BLaER1 (cell line): ENCODE data around the gene ERC2.

Source experiments
- H3K27ac ChIP-seq: shearing (Covaris generic); formaldehyde crosslinking; 2 replicates; pipeline ENCODE4 v1.8.1; 2022
- H3K27me3 ChIP-seq: shearing (Covaris generic); formaldehyde crosslinking; 2 replicates; pipeline ENCODE4 v1.8.1; 2022
- H3K36me3 ChIP-seq: shearing (Covaris generic); formaldehyde crosslinking; 2 replicates; pipeline ENCODE4 v1.8.1; 2022
- H3K4me1 ChIP-seq: shearing (Covaris generic); formaldehyde crosslinking; 2 replicates; pipeline ENCODE4 v1.8.1; 2022
- H3K4me2 ChIP-seq: shearing (Covaris generic); formaldehyde crosslinking; 2 replicates; pipeline ENCODE4 v1.8.1; 2022
- H3K4me3 ChIP-seq: shearing (Covaris generic); formaldehyde crosslinking; 2 replicates; pipeline ENCODE4 v1.8.1; 2022
- H3K9ac ChIP-seq: shearing (Covaris generic); formaldehyde crosslinking; 2 replicates; pipeline ENCODE4 v1.8.1; 2022
- H3K9me3 ChIP-seq: shearing (Covaris generic); formaldehyde crosslinking; 2 replicates; pipeline ENCODE4 v1.8.1; 2022
- H4K20me1 ChIP-seq: shearing (Covaris generic); formaldehyde crosslinking; 2 replicates; pipeline ENCODE4 v1.8.1; 2022
- Cebpa-rat ChIP-seq: shearing (Covaris generic); IDR thresholded peaks from 2 replicates; pipeline ENCODE4 v1.8.1; 2022

Gene ERC2

DNA sequence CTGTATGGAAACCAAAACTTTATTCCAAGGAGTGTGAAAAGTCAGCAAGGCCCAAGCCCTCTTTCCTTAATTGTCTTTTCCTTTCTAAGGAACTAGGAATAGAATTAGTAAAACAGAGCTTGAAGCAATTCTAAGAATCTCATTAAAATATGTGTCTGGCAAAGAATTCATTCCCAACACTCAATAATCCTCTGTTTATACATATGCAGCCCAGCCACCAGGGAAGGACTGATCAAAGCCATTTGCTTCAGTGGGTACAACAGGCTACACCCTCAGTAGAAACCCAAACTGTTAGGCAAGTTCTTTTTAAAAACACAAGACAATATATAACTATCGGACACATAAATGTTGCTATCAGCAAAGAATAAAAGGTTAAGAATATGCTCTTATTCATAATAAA, 266.9 kb downstream of the ERC2 start:
- TF ChIP-seq Cebpa-rat, result no peak
- no peaks in the 10 kb centered on the region for H3K9me3 ChIP-seq
- no peaks in the 10 kb centered on the region for H3K36me3 ChIP-seq
- H3K4me2 ChIP-seq, result no peak overlapping the region
- H3K27ac ChIP-seq, result no peak overlapping the region
- H4K20me1 ChIP-seq, result no peaks in the 10 kb centered on the region
- H3K4me1 ChIP-seq, result no peaks in the 10 kb centered on the region
- H3K4me3 ChIP-seq, result no peak overlapping the region
- no peak overlapping the region for H3K9ac ChIP-seq
- H3K27me3 ChIP-seq, result no peaks in the 10 kb centered on the region

DNA sequence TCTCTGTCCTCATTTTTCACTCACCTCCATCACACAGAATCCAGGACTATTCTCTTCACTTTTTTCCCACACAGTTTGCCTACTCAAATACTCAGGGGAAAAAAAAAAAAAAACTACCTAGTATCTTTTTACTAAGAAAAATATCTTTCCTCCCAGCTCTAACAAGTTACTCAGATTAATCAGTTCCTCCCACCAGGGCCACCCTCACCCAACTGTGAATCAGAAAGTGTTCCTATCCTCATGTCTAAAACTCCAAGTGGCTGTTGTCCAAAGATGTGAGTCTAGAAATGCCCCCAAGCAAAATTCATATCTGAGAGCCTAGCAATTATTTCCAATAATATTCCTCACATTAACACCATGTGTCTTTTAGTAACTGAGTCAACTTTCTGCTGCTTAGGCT, 268.0 kb downstream of the ERC2 start:
- H3K27ac ChIP-seq, result no peak overlapping the region
- H3K9ac ChIP-seq, result no peak overlapping the region
- no peak overlapping the region for H3K4me3 ChIP-seq
- TF ChIP-seq Cebpa-rat, result no peak
- no peaks in the 10 kb centered on the region for H3K36me3 ChIP-seq
- H4K20me1 ChIP-seq, result no peaks in the 10 kb centered on the region
- no peaks in the 10 kb centered on the region for H3K4me1 ChIP-seq
- no peaks in the 10 kb centered on the region for H3K9me3 ChIP-seq
- no peaks in the 10 kb centered on the region for H3K27me3 ChIP-seq
- H3K4me2 ChIP-seq, result no peak overlapping the region

DNA sequence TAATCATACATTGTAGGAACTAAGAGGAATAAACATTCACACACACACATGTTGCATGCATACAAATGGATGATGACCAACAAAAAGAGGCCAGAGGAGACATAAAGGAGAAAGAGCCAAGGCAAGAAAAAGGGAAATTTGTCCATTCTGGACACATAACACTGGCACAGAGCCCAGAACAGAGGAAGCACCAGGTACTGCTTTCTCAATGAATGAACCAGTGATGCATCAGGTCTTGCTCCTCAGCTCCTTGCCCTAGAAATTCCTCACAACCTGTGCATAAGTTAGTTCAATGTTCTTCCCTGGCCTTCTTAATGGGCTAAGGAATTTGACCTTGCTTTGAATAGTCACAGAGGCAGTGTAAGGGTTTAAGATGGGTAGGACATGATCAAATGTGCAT, 270.3 kb downstream of the ERC2 start:
- H3K9ac ChIP-seq, result no peak overlapping the region
- no peak overlapping the region for H3K27ac ChIP-seq
- H3K4me3 ChIP-seq, result no peak overlapping the region
- no peaks in the 10 kb centered on the region for H3K27me3 ChIP-seq
- no peaks in the 10 kb centered on the region for H3K36me3 ChIP-seq
- no peak for TF ChIP-seq Cebpa-rat
- no peaks in the 10 kb centered on the region for H3K4me1 ChIP-seq
- H3K4me2 ChIP-seq, result no peak overlapping the region
- H3K9me3 ChIP-seq, result no peaks in the 10 kb centered on the region
- H4K20me1 ChIP-seq, result no peaks in the 10 kb centered on the region

DNA sequence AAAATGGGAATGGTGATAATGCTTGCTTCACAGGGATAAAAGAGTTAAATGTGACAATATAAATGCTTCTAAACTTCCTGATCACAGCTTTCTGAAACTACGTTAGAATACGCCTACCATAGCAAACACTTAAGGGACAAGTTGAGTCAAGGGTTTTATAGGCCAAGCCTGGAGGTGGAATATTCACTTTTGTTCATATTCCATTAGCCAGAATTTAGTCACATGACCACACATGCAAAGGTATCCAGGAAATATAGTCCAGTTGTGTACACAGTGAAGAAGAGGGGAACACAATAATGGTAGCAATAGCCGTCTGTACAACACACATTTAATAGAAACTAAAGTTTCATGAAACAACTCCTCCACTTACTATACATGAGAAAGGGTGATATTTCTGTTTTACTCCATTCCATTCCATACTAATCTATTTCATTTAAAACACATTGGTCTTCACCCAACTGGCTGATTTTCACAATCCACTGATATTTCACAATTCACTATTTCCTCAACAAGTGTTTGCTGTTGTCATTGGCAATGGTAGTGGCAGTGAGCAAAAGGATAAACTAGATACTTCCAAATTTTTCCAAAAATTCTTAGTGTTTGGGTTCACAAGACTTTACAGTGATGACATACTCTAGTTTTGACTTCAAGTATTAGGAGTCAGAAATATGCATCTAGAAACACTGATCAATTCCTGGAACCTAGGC, 270.9 kb downstream of the ERC2 start:
- H3K4me3 ChIP-seq, result no peak overlapping the region
- no peaks in the 10 kb centered on the region for H3K27me3 ChIP-seq
- no peak overlapping the region for H3K9ac ChIP-seq
- TF ChIP-seq Cebpa-rat, result no peak
- no peak overlapping the region for H3K27ac ChIP-seq
- no peaks in the 10 kb centered on the region for H3K36me3 ChIP-seq
- no peaks in the 10 kb centered on the region for H4K20me1 ChIP-seq
- no peaks in the 10 kb centered on the region for H3K4me1 ChIP-seq
- H3K9me3 ChIP-seq, result no peaks in the 10 kb centered on the region
- no peak overlapping the region for H3K4me2 ChIP-seq

DNA sequence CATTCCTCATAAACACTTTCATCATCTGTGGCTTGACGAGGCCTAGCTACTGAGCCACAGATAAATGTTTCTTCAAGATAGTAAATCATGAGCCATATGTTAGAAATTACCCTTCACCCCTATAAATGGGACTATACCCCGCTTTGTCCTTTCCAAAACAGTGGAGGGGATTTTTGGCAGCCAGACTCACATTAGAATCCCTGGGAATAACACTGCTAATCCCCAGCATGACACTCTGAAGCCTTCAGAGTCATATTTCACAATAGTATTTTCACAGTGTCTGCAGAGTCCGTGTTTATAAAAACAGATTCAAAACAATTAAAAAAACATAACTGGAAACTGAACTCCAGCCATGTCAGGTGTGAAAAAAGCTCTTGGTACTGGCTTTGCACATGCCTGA, 271.6 kb downstream of the ERC2 start:
- H4K20me1 ChIP-seq, result no peaks in the 10 kb centered on the region
- no peaks in the 10 kb centered on the region for H3K27me3 ChIP-seq
- H3K4me1 ChIP-seq, result no peaks in the 10 kb centered on the region
- H3K9me3 ChIP-seq, result no peaks in the 10 kb centered on the region
- H3K4me2 ChIP-seq, result no peak overlapping the region
- no peak overlapping the region for H3K4me3 ChIP-seq
- H3K9ac ChIP-seq, result no peak overlapping the region
- H3K27ac ChIP-seq, result no peak overlapping the region
- TF ChIP-seq Cebpa-rat, result no peak
- no peaks in the 10 kb centered on the region for H3K36me3 ChIP-seq

DNA sequence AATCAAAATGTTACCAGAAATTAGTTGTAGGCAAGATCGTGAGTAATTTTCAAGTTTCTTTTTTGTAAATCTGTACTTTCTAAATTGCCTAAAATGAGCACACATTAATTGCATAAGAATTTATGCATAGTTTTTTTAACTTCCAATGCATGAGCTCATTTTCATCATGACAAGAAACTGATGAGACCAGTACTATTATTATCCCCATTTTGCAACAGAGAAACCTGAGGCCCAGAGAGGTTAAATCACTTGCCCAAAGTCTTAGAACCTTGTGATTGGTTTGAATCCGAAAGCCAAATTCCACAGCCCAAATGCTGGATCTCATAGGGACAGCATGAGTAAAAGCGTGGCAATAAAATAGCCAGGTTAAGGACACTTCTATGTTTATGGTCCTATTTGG, 274.7 kb downstream of the ERC2 start:
- Histone ChIP-seq H3K27ac (no peak overlapping the region), H3K9ac (no peak overlapping the region), H3K9me3 (no peaks in the 10 kb centered on the region), H3K27me3 (no peaks in the 10 kb centered on the region), H3K4me2 (no peak overlapping the region), H3K4me1 (no peaks in the 10 kb centered on the region), H3K4me3 (no peak overlapping the region), H4K20me1 (no peaks in the 10 kb centered on the region), H3K36me3 (no peaks in the 10 kb centered on the region)
- TF ChIP-seq Cebpa-rat, result no peak

DNA sequence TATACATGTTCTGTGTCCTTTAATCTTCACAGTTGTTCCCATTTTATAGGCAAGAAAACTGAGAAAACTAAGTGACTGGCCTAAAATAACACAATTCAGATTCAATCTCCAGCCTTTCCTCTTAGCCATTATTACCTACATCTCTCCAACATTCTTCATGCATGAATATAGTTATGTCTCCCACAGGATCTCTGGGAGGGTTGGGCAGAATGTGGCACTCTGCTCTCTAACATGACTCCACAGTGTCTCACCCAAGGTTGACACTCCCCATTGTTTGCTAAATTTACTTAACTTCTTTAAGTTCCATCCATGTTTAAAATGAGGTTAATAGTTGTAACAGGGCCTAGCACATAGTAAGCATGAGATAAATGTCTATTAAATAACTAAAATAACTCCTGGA, 276.3 kb downstream of the ERC2 start:
- no peaks in the 10 kb centered on the region for H4K20me1 ChIP-seq
- H3K9ac ChIP-seq, result no peak overlapping the region
- no peak overlapping the region for H3K4me3 ChIP-seq
- H3K36me3 ChIP-seq, result no peaks in the 10 kb centered on the region
- TF ChIP-seq Cebpa-rat, result no peak
- no peak overlapping the region for H3K27ac ChIP-seq
- no peaks in the 10 kb centered on the region for H3K4me1 ChIP-seq
- H3K4me2 ChIP-seq, result no peak overlapping the region
- no peaks in the 10 kb centered on the region for H3K27me3 ChIP-seq
- no peaks in the 10 kb centered on the region for H3K9me3 ChIP-seq

DNA sequence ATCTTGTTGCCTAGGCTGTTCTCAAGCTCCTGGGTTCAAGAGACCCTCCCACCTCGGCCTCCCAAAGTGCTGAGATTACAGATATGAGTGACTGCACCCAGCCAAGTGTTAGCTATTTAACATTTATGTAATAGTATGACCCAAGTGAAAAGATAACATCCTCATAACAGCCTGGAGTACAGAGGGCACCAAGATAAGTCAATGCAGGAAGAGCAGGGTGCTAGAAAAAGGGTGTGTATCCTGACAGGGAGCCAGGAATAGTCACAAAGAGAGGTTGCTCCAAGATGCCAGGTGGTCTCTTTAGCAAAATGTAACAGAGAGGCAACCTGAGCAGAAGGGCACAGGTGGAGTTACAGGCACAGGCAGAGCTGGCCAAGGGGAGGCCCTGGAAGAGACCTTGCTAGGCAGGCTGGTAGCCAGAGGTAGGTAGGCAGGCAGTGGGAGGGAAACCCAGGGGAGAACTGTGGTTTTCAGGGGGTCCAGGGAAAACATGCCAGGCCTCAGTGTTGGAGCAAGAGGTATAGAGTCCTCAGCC, 277.4 kb downstream of the ERC2 start:
- Histone ChIP-seq H3K4me1 (no peaks in the 10 kb centered on the region), H3K36me3 (no peaks in the 10 kb centered on the region), H3K9me3 (no peaks in the 10 kb centered on the region), H3K9ac (no peak overlapping the region), H4K20me1 (no peaks in the 10 kb centered on the region), H3K27me3 (no peaks in the 10 kb centered on the region), H3K4me3 (no peak overlapping the region), H3K4me2 (no peak overlapping the region), H3K27ac (no peak overlapping the region)
- TF ChIP-seq Cebpa-rat, result no peak

DNA sequence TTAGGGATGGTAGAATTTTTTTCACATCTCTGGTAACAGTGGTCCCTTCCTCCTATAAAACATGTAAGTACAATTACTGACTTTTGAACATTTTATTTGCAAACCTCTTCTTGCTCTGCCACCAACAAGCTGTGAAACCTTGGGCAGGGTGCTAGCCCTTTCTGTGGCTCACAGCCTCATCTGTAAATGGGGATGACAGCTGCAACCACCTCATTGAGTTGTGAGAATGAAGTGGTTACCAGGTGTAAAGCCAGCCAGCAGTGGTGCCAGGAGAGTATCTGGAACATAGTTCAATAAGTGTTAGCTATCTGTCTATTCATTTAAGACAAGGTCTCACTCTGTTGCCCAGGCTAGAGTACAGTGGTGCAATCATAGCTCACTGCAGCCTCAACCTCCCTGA, 278.1 kb downstream of the ERC2 start:
- Histone ChIP-seq H3K9ac (no peak overlapping the region), H3K4me3 (no peak overlapping the region), H3K9me3 (no peaks in the 10 kb centered on the region), H3K4me1 (no peaks in the 10 kb centered on the region), H3K36me3 (no peaks in the 10 kb centered on the region), H3K27me3 (no peaks in the 10 kb centered on the region), H3K4me2 (no peak overlapping the region), H3K27ac (no peak overlapping the region), H4K20me1 (no peaks in the 10 kb centered on the region)
- no peak for TF ChIP-seq Cebpa-rat

DNA sequence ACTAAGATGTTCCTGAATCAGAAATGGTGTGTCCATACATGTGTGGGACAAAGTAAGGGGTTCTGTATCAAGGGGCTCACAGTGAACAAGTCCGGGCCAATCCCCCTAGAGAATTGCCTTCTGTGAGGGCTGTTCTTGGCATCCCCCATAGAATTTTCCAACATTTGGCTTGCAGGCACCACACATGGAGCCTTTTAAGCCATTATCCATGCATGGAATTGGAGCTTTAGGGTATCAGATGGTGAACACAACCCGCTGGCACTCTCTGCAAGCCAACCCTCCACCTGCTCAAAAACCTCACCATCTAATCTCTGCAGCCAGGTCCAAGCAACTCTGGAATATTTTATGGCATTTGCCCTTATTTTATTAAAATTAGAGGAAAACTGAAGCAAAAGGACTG, 278.7 kb downstream of the ERC2 start:
- Histone ChIP-seq H3K9me3 (no peaks in the 10 kb centered on the region), H3K4me3 (no peak overlapping the region), H4K20me1 (no peaks in the 10 kb centered on the region), H3K27ac (no peak overlapping the region), H3K4me2 (no peak overlapping the region), H3K9ac (no peak overlapping the region), H3K27me3 (no peaks in the 10 kb centered on the region), H3K4me1 (no peaks in the 10 kb centered on the region), H3K36me3 (no peaks in the 10 kb centered on the region)
- TF ChIP-seq Cebpa-rat, result no peak

DNA sequence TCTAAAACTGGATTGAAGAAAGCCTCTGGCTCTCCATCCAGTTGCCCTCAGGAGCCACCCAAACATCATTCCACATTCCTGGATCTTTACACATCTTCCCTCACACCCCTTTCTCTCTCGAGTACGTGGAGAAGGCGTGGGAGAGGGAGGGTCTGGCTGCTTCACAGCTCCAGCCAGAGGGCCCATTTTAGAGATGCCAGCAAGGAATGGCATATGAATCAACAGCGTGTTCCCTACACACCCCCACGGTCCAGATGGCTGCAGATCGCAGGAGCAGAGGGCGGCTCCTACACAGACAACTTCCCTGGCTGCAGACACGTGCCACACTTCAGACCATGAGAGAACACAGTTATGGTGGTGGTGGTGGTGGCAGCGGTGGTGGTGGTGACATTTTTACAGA, 280.1 kb downstream of the ERC2 start:
- no peaks in the 10 kb centered on the region for H3K27me3 ChIP-seq
- no peaks in the 10 kb centered on the region for H4K20me1 ChIP-seq
- no peaks in the 10 kb centered on the region for H3K36me3 ChIP-seq
- H3K4me3 ChIP-seq, result no peak overlapping the region
- no peaks in the 10 kb centered on the region for H3K9me3 ChIP-seq
- H3K4me1 ChIP-seq, result no peaks in the 10 kb centered on the region
- no peak overlapping the region for H3K27ac ChIP-seq
- H3K4me2 ChIP-seq, result no peak overlapping the region
- TF ChIP-seq Cebpa-rat, result no peak
- no peak overlapping the region for H3K9ac ChIP-seq
